GM12891 (cell line): ENCODE data around the gene LGALS4.
A peak's percentile ranks its signal among the peaks of the same experiment; 100 is the strongest.
"Not testable (repeated sequence)": the region's sequence is repeated elsewhere in the genome, so short reads cannot be mapped to it uniquely, and the experiment has no call there.

Experiments used
- DNase-seq: peaks from one replicate; pipeline ENCODE4 v3.0.0; 2011; ENCODE audit warnings: low spot score; ENCODE audit not compliant: insufficient read length
- FAIRE-seq: peaks from 2 replicates; lab custom pipeline; 2011; peaks lifted over from hg19 to GRCh38; lab: Jason Lieb, UNC
- PAX5 ChIP-seq: IDR thresholded peaks from 2 replicates; pipeline ENCODE4 v1.6.1; 2011; ENCODE audit warnings: low read length, moderate library complexity, mild to moderate bottlenecking; ENCODE audit not compliant: insufficient read depth, severe bottlenecking
- POLR2A ChIP-seq: IDR thresholded peaks from 2 replicates; pipeline ENCODE4 v1.6.1; 2011; ENCODE audit warnings: low read depth, low read length, control low read depth
- POLR2AphosphoS5 ChIP-seq: IDR thresholded peaks from 2 replicates; pipeline ENCODE4 v1.6.1; 2011; ENCODE audit warnings: low read depth, low read length, control low read depth
- POU2F2 ChIP-seq: IDR thresholded peaks from 2 replicates; pipeline ENCODE4 v1.6.1; 2011; ENCODE audit warnings: low read depth, mild to moderate bottlenecking, control low read depth, low read length, moderate library complexity
- SPI1 ChIP-seq: IDR thresholded peaks from 2 replicates; pipeline ENCODE4 v1.6.1; 2011; ENCODE audit warnings: low read depth, low read length, control low read depth
- TAF1 ChIP-seq: IDR thresholded peaks from 2 replicates; pipeline ENCODE4 v1.6.1; 2011; ENCODE audit warnings: low read depth, low read length, control low read depth

LGALS4 gene

DNA sequence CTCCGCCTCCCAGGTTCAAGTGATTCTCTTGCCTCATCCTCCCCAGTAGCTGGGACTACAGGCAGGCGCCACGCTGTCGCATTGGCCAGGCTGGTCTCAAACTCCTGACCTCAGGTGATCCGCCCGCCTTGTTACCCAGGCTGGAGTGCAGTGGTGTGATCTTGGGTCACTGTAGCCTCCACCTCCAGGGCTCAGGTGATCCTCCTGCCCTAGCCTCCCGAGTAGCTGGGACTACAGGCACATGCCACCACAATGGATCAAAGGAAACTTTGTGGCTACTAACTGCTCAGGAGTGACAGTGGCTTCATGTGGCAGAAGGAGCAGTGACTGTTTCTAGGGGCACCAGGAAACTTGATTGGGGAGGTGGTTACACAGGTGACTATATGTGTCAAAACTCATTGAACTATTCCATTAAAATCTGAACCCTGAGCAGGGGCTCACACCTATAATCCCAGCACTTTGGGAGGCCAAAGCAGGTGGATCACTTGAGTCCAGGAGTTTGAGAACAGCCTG is 27.5 kb downstream of the LGALS4 start:
- no peak for TF ChIP-seq SPI1
- no peak for TF ChIP-seq PAX5
- TF ChIP-seq POLR2A: no peak
- TF ChIP-seq TAF1: no peak
- no peak for TF ChIP-seq POU2F2
- no peak for TF ChIP-seq POLR2AphosphoS5
- DNase-seq (no peak), FAIRE-seq (no peak)

DNA sequence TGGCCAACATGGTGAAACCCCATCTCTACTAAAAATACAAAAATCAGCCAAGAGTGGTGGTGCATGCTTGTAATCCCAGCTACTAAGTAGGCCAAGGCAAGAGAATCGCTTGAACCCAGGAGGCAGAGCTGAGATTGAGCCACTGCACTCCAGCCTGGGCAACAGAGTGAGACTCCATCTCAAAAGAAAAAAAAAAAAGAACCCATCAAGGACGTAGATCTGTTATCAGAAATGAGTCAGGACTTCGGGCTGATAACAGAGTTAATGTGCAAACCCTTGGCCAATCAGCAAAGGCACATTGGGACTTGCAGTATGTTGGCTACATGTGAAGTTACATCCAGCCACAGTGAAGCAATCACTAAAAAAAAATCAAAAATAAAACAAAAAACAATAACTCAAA is 28.5 kb downstream of the LGALS4 start:
- TF ChIP-seq SPI1 (no peak), POLR2A (no peak), POLR2AphosphoS5 (no peak), POU2F2 (no peak), PAX5 (no peak), TAF1 (no peak)
- FAIRE-seq: no peak
- no peak for DNase-seq

DNA sequence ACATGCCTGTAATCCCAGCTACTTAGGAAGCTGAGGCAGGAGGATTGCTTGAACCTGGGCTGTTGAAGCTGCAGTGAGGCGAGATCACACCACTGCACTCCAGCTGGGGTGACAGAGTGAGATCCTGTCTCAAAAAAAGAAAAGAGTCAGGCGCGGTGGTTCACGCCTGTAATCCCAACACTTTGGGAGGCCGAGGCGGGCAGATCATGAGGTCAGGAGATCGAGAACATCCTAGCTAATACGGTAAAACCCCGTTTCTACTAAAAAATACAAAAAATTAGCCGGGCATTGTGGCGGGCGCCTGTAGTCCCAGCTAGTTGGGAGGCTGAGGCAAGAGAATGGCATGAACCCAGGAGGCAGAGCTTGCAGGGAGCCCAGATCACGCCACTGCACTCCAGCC is 30.5 kb downstream of the LGALS4 start:
- FAIRE-seq, DNase-seq: not testable (repeated sequence)

DNA sequence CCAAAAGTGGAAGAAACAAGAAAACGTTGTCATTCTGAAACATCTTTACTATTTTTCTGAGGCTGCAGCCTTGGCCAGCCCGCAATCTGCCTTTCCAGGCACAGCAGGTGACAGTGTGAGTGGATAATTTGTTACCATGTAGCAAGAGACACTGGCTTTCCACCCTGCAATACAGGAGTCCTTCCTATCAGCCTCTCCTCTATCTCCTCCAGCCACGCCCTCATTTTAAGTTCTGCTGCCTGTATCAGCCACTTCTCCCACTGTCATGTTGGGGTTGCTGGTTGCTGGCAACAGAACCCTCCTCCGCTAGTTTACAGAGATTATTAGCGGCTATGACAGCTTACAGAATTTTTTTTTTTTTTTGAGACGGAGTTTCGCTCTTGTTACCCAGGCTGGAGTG is 31.7 kb downstream of the LGALS4 start:
- no peak for DNase-seq
- FAIRE-seq: no peak
- no peak for TF ChIP-seq POLR2AphosphoS5

DNA sequence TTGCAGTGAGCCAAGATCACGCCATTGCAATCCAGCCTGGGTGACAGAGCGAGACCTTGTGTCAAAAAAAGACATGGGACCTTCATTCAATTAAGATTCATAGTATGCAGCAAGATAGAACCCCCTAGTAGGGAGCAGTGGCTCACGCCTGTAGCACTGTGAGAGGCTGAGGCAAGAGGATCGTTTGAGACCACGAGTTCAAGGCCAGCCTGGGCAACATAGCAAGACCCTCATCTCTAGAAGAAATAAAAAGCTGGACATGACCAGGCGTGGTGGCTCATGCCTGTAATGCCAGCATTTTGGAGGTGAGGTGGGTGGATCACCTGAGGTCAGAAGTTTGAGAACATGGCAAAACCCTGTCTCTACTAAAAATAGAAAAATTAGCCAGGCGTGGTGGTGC is 32.3 kb downstream of the LGALS4 start:
- TF ChIP-seq POLR2A (no peak), TAF1 (no peak), POLR2AphosphoS5 (no peak), SPI1 (no peak), PAX5 (no peak), POU2F2 (no peak)
- FAIRE-seq (no peak), DNase-seq (no peak)

DNA sequence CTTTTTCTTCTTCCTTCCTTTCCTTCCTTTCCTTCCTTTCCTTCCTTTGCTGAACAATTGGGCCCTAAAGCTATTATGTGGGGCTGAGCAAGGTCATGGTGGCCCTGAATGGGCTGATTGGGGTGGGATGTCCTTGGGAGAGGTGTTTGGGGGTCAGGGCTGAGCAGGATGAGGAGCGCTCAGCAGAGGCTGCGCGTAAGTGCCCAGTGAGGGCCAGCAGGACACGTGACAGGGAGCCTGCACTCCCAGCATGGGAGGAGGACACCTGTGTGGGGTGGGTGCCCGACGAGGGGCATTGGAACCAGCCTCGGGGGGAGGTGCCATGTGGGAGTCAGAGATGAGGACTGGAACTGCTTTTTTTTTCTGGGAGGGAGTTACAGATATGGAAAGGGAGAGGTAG is 34.0 kb downstream of the LGALS4 start:
- TF ChIP-seq POLR2AphosphoS5 (no peak), PAX5 (no peak), SPI1 (no peak), TAF1 (no peak), POLR2A (no peak), POU2F2 (no peak)
- no peak for FAIRE-seq
- no peak for DNase-seq

DNA sequence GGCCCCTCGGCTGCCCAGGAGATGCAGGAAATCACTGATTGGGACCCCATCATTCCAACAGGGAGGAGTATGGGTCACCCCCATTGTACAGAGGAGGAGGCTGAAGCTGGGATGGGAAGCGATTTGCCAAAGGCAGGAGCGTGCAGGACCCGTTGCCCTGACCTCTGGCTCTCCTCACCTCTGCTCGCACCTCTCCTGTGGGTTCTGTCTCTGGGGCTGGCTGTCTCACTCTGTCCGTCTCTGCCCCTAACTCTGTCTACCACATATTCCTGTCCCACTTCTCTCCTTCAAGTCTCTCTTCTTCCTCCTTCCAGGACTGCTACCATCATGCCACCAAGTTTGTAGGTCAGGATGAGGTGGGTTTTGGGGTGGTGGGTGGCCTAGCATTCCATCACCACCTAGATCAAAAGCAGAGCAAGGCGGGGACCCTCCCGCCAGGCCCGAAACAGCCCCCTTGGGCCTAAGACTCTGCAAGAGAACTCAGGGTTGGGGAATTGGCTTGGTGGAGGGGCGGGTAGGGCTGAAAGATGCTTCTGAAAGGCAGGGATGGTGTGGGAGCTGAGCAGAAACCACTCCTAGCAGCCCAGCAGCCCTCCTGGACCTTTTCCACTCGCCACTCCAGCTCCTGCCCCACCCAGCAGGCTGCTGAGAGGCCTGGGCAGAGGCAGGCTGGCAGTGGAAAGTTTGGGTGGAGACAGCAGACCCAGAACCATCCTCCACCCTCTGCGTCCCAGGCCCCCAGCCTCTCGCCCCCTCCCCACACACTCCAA is 38.4 kb downstream of the LGALS4 start:
- TF ChIP-seq PAX5: no peak
- no peak for TF ChIP-seq POLR2AphosphoS5
- no peak for TF ChIP-seq POLR2A
- no peak for TF ChIP-seq TAF1
- TF ChIP-seq POU2F2: no peak
- TF ChIP-seq SPI1: no peak
- FAIRE-seq (no peak), DNase-seq (no peak)

DNA sequence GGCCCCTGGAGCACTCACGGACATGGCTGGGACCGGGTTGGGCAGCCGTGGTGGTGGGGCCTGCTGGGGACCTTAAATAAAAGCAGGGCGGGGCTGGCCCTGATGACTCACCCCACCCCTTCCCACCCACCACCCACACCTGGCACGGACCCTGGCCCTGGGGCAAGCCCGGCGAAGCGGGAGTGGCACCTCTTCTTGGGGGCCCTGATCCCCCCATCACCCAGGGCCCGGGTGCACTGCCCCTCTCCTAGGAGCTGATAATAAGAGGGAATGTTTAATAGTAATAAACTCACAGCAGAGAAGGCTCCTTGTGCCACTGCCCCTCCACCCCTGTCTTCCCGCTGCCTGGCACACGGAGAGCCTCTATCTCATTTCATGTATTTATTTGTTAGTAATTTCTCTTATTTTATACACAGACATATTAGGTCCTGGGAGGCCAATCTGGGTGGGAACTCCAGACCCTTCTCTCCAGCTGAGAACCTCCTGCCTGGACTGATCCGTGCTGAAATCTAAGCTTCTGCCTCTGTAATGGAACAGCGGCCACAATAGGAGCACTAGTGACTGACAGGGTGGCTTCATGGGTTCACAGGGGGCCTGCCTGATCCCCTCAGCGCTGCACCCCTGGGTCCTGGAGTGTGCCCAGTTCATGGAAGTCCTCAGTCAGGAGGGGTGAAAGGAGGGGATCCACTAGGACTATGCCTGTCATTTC is 39.1 kb downstream of the LGALS4 start, which contains the start of gene LGALS7:
LGALS7 (minus strand) TSS at position 49 of the 709 bp plus-strand sequence; CDS start at position 24, 25 bp downstream.
- TF ChIP-seq POU2F2: no peak
- TF ChIP-seq TAF1: no peak
- TF ChIP-seq POLR2A: no peak
- TF ChIP-seq PAX5: no peak
- DNase-seq (no peak), FAIRE-seq (no peak)

DNA sequence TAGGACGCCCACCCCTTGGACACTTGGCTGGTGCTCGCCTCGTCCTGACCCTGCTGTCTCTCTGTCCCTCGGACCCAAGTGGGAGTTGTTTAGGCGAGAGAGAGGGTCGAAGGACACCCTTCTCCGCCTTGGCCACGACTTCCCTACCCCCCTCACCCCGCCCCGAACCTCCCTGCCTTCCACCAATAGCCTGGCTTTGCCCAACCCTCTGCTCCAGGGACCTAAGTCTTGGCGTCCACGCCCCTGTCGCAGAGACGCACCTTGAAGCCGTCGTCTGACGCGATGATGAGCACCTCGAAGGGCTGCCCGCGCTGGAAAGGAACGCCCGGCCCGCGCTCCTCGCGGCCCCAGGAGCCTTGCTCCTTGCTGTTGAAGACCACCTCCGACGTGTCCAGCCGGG is 41.2 kb downstream of the LGALS4 start:
- DNase-seq, FAIRE-seq: not testable (repeated sequence)

DNA sequence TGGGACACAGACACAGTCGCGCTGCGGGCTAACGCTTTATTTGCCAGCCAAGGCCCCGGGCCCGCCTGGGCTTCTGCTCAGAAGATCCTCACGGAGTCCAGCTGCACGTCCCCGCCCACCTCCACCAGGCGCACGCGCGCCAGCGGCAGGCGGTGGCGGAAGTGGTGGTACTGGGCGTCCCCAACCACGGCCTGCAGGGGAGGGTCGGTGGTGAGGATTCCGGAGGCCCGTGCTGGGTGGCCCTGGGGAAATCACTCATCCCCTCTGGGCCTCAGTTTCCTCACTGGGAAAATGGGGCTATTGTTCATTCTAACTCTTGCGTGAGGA is 41.8 kb downstream of the LGALS4 start:
- FAIRE-seq: peak; percentile 100
- not testable (repeated sequence) for DNase-seq

DNA sequence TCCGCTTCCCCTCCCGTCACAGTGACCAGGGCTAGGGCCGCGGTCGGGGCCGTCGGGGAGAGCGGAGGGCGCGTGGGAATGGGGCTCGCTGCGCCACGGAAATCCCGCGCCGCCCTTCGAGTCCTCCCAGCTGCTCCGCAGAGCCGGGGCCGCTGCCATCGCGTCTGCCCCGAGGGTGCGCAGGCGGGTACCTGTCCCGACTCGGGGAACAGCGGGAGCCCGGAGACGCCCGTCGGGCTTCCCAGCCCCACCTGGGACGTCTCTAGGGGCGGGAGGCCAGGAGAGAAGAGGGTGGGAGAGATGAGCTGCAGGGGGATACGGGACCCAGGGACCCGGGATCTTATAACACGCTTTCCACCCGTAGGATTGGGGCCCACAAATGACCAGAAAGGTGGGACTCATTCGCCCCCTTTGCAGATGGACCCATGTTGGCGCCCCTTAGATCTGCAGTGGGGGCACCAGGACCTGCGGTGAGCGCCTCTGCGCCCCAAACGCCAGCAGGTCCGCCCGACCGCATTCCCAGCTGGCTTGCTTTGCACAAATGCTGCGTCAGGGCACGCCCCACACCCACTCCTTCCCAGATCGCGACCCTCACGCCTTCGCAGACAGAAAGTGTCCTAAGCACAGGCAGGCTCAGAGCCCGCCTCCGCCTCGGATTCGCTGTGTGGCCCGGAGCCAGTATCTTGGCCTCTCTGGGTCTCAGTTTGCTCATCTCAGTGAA is 42.4 kb downstream of the LGALS4 start:
- not testable (repeated sequence) for DNase-seq, FAIRE-seq
